ENCODE results near the gene MSRB1.

The MSRB1 gene

GRCh38 chr16:1972490-1972877, 29.5 kb upstream of the MSRB1 start:
- DNase-seq (ENCODE audit: low read depth) = no peak
- no peak for TF ChIP-seq CTCF (conservative IDR thresholded peaks at IDR 0.05; ENCODE audit: low read depth, low read length)
- peak overlapping the region; percentile 79 for H3K4me3 ChIP-seq (ENCODE audit: low read length)

DNA sequence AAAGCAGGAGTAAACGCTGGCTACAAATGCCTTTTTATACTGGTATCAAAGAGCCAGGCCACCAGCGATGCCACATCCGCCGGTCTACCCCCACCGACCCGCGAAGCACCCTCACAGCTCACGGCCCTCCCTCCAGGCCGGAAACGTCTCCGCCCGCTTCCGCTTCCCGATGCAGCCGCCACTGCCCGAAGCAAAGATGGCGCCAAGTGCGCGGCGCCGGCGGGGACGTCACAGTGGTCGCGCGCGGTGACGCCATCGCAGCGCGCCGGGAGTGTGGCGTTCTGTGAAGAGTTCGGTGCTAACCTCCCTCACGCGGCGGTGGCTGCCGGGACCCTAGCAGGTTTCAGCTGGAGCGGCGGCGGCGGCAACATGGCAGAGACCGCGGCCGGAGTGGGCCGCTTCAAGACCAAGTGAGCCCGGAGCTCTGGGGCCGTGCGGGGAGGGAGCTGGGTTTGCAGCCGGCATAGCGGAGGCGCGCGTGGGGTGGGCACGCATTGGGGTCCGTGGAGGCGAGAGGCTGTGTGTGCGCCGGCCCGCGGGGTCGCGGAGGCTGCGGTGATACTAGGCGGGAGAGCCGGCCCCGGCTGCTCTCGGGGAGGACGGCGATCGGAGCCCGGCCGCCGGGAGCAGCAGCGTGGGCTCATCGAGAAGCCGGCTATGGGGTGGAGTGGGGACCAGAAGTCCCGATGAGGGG, 28.9 kb upstream of the MSRB1 start, which contains the start of gene TBL3:
Gene TBL3 (plus strand): TSS at position 258 of the 694 bp plus-strand sequence. CDS start 112 bp downstream, at position 370.
- DNase-seq (ENCODE audit: low read depth) = peak; percentile 76
- no peak for TF ChIP-seq CTCF (conservative IDR thresholded peaks at IDR 0.05; ENCODE audit: low read depth, low read length)
- H3K4me3 ChIP-seq (ENCODE audit: low read length) = peak within 1 kb of the TSS; percentile 79

- TF ChIP-seq CTCF (conservative IDR thresholded peaks at IDR 0.05; ENCODE audit: low read depth, low read length) = no peak
- no peak for DNase-seq (ENCODE audit: low read depth)
- H3K4me3 ChIP-seq (ENCODE audit: low read length) = no peak overlapping the region
These were observed 25.4 kb upstream of the MSRB1 start for GRCh38 chr16:1968146-1968953.

GRCh38 chr16:1966460-1966859, 23.5 kb upstream of the MSRB1 start, which contains the start of gene RNF151:
Gene RNF151 (plus strand): TSS chr16:1966856. CDS start chr16:1966882, 26 bp downstream.
- H3K4me3 ChIP-seq (ENCODE audit: low read length) = peak within 1 kb of the TSS; percentile 70
- DNase-seq (ENCODE audit: low read depth) = no peak
- TF ChIP-seq CTCF (conservative IDR thresholded peaks at IDR 0.05; ENCODE audit: low read depth, low read length) = no peak

DNA sequence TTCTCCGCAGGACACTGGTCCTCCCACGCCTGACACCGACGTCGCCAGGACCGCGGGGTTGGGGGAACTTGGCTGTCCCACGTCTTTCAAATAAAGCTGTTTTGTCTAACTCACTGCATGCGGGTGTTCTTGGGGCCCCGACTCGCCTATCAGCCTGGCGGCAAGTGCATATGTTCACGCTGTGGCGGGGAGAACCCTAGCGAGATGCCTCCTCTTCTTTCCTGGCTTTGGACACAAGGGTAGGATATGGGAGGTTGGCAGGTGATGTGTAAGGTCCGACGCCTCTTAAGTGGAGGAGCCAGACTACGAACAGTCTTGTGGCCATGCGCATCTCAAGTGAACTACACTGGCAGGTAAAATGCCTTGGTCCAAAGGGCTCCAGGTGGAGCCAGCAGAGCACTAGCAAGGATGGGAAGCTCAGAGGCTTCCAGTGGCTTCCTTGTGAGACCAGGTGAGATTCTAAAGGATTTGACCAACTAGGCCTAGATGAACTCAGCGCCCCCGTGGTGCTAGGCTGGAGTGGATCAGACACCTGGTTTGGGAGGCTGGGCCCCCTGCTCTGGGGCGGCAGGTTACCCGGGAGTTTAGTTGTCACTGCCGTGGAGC, 22.5 kb upstream of the MSRB1 start:
- H3K4me3 ChIP-seq (ENCODE audit: low read length) = peak overlapping the region; percentile 70
- DNase-seq (ENCODE audit: low read depth) = no peak
- TF ChIP-seq CTCF (conservative IDR thresholded peaks at IDR 0.05; ENCODE audit: low read depth, low read length) = no peak

- TF ChIP-seq CTCF (conservative IDR thresholded peaks at IDR 0.05; ENCODE audit: low read depth, low read length) = no peak
- DNase-seq (ENCODE audit: low read depth) = peak; percentile 94
- H3K4me3 ChIP-seq (ENCODE audit: low read length) = peak within 1 kb of the TSS; percentile 70
These were observed 21.8 kb upstream of the MSRB1 start, which contains the start of gene RPS2 for GRCh38 chr16:1964506-1965395. Gene RPS2 (minus strand): TSS chr16:1964826. CDS start chr16:1964625, 201 bp downstream.

All from retinal pigment epithelial cell (primary cell).